Gastrocnemius medialis (tissue), 4 donors: ENCODE data around the gene LPO. TPM values are rescaled to one million over a fixed set of nuclear protein-coding genes. Genes with fewer than 3 reads are reported as not detected.

Experiments used
- ATAC-seq, 2 donors: fragments of 150-250 bp; one replicate each; pipeline ENCODE4 v1.9.1; 2016
- DNase-seq, 2 donors: peaks; one replicate each; pipeline ENCODE4 v3.0.0-alpha.2; 2019
- H3K27ac ChIP-seq, 4 donors: fragments of 200-600 bp; sonication (generic); 1 replicate in 1 of 4; 2 replicates in 3 of 4; pipeline ENCODE4 v1.5.1; 2016 to 2018; ENCODE audit warnings: mild to moderate bottlenecking in 2 of 4, moderate library complexity in 1 of 4
- H3K27me3 ChIP-seq, 3 donors: fragments of 200-600 bp; sonication (generic) in 2 of 3; 1 replicate in 1 of 3; 2 replicates in 2 of 3; pipeline versions ENCODE4 v1.5.1 to v1.6.0; 2016 to 2019; ENCODE audit warnings: mild to moderate bottlenecking in 1 of 3, moderate library complexity in 1 of 3
- H3K36me3 ChIP-seq, 2 donors: fragments of 200-600 bp; sonication (generic) in 1 of 2; one replicate each; pipeline ENCODE4 v1.5.1; 2017 to 2018
- H3K4me1 ChIP-seq, 2 donors: fragments of 200-600 bp; sonication (generic) in 1 of 2; one replicate each; pipeline ENCODE4 v1.5.1; 2016 to 2017; ENCODE audit warnings: mild to moderate bottlenecking in 2 of 2
- H3K4me3 ChIP-seq, 4 donors: fragments of 200-600 bp; sonication (generic) in 3 of 4; 1 replicate in 1 of 4; 2 replicates in 3 of 4; pipeline ENCODE4 v1.5.1; 2016 to 2019; ENCODE audit warnings: mild to moderate bottlenecking in 2 of 4
- H3K9me3 ChIP-seq, 3 donors: fragments of 200-600 bp; sonication (generic) in 2 of 3; 1 replicate in 1 of 3; 2 replicates in 2 of 3; pipeline ENCODE4 v1.5.1; 2016 to 2019
- POLR2A ChIP-seq, 2 donors: fragments of 450-650 bp; IDR thresholded peaks; one replicate each; pipeline ENCODE4 v1.6.1; 2017; ENCODE audit warnings: antibody characterized with exemption in 2 of 2, mild to moderate bottlenecking in 2 of 2, moderate library complexity in 2 of 2
- in situ Hi-C, 4 donors: fragments of 200-750 bp; cut with MboI; loops; one replicate each; pipeline versions ENCODE4 v1.15.0 to v1.8.0; 2017; ENCODE audit warnings: low sequenced_read_pairs in 4 of 4
- intact Hi-C: fragments of 100-400 bp; cut with DNase I; formaldehyde crosslinking; loops from one replicate; pipeline ENCODE4 v1.15.1; 2023; ENCODE audit warnings: low total_unique reads
- total RNA-seq, 4 donors: library from RNA; depleted of rRNA; stranded (reverse); fragments of >200 nt; gene quantifications; one replicate each; pipeline versions ENCODE4 v1.1.0 to v1.2.3, GENCODE V29; 2016
- TF ChIP-seq, protein P1 (sequence below), 5 experiments: fragments of 450-650 bp in 3 of 5; fragments of 200-600 bp in 2 of 5; sonication (generic) in 2 of 5; IDR thresholded peaks in 4 of 5; conservative IDR thresholded peaks in 1 of 5; 1 replicate in 4 of 5; 2 replicates in 1 of 5; pipeline ENCODE4 v1.5.1; 2016 to 2019; ENCODE audit warnings: antibody characterized with exemption in 5 of 5, mild to moderate bottlenecking in 3 of 5, moderate library complexity in 3 of 5

Gene LPO
- total RNA-seq, 4 donors from 2014 or later = not detected

DNA sequence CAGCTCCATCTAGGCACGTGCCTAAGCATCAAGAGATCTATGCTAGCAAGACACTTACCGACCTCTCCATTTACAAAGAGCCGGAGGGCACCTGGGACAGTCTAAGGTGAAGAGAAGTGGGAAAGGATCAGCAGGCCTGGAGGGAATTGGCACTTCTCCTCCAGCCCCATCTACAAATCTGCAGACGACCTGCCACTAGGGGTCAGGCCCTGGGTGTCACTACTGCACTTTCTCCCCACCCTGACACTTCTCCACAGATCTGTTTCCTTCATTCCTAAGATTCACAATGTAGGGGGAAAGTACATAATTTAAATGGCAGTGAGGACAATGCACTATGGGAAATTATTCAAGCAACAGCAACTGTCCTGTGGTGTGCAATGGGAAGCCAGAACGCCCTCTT lies 27.5 kb upstream of the LPO start:
- TF ChIP-seq POLR2A (IDR thresholded peaks at IDR 0.05) = no peak
- TF ChIP-seq, protein P1, sequence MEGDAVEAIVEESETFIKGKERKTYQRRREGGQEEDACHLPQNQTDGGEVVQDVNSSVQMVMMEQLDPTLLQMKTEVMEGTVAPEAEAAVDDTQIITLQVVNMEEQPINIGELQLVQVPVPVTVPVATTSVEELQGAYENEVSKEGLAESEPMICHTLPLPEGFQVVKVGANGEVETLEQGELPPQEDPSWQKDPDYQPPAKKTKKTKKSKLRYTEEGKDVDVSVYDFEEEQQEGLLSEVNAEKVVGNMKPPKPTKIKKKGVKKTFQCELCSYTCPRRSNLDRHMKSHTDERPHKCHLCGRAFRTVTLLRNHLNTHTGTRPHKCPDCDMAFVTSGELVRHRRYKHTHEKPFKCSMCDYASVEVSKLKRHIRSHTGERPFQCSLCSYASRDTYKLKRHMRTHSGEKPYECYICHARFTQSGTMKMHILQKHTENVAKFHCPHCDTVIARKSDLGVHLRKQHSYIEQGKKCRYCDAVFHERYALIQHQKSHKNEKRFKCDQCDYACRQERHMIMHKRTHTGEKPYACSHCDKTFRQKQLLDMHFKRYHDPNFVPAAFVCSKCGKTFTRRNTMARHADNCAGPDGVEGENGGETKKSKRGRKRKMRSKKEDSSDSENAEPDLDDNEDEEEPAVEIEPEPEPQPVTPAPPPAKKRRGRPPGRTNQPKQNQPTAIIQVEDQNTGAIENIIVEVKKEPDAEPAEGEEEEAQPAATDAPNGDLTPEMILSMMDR (IDR thresholded peaks at IDR 0.05 in 4 of 5, conservative IDR thresholded peaks at IDR 0.05 in 1 of 5) = no peak
- Histone ChIP-seq H3K36me3 (peaks cover 0 to 92% of the 10 kb centered on the region in 2 donors), H3K27ac (no peak overlapping the region), H3K4me1 (no peaks in the 10 kb centered on the region), H3K9me3 (no peaks in the 10 kb centered on the region), H3K4me3 (no peak overlapping the region), H3K27me3 (no peaks in the 10 kb centered on the region)
- no peak for ATAC-seq
- in situ Hi-C loops = no loop called here
- intact Hi-C loops = no loop called here
- no peak for DNase-seq

DNA sequence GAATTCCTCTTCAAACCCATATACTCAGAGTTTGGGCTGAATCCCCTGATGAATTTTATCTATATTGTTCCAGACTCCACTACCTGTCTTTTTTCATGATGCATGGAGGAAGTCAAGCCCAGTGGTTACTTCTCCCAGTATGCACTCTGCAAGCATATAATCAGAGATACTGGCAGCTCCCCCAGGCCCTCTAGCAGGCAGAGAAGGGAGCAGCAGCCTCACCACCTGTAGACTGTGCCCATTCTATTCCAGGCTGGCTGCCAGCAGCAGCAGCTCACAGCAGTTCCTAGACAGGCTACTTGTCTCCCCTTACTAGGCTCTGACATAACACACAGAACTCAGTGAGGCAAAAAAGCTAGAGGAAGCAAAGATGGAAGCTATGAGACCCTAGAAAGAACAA lies 22.7 kb upstream of the LPO start:
- in situ Hi-C loops (no loop called here), intact Hi-C loops (loop anchor here (5.0 kb wide), 1 partner anchor 137 kb away; the partner anchor contains the start of gene SUPT4H1)
- Histone ChIP-seq H3K27ac (no peak overlapping the region), H3K9me3 (no peaks in the 10 kb centered on the region), H3K4me3 (no peak overlapping the region), H3K27me3 (no peaks in the 10 kb centered on the region), H3K4me1 (peaks cover 7 to 9% of the 10 kb centered on the region in 2 donors), H3K36me3 (peaks cover 0 to 54% of the 10 kb centered on the region in 2 donors)
- DNase-seq (no peak), ATAC-seq (no peak)
- TF ChIP-seq, protein P1 (IDR thresholded peaks at IDR 0.05 in 4 of 5, conservative IDR thresholded peaks at IDR 0.05 in 1 of 5) = no peak
- TF ChIP-seq POLR2A (IDR thresholded peaks at IDR 0.05) = no peak

DNA sequence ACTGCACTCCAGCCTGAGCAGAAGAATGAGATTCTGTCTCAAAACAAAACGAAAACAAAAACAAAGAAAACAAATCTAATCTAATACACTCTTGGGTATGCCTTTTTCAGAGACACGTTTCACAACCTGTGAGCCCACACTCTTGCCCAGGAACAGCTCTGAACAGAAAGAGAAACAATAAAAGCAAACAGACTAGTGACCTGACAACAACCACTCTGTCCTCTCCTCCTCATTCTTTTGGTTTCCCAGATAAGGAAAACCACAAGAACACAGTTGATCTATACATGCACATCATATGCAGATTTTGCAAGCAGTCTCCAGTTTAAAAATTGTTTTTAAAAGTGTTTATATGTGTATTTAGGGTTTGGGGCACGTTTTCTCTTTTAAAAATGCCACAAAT lies 20.6 kb upstream of the LPO start:
- ATAC-seq (no peak), DNase-seq (no peak)
- Histone ChIP-seq H3K9me3 (no peaks in the 10 kb centered on the region), H3K27me3 (no peaks in the 10 kb centered on the region), H3K4me1 (peaks cover 7 to 9% of the 10 kb centered on the region in 2 donors), H3K4me3 (no peak overlapping the region), H3K36me3 (peaks cover 0 to 34% of the 10 kb centered on the region in 2 donors), H3K27ac (no peak overlapping the region)
- no peak for TF ChIP-seq POLR2A (IDR thresholded peaks at IDR 0.05)
- TF ChIP-seq, protein P1 (IDR thresholded peaks at IDR 0.05 in 4 of 5, conservative IDR thresholded peaks at IDR 0.05 in 1 of 5) = no peak
- in situ Hi-C loops (no loop called here), intact Hi-C loops (loop anchor here (2.0 to 5.0 kb wide), 2 partner anchors 135 kb away; partner anchors contain the start of genes DYNLL2 and SUPT4H1)

DNA sequence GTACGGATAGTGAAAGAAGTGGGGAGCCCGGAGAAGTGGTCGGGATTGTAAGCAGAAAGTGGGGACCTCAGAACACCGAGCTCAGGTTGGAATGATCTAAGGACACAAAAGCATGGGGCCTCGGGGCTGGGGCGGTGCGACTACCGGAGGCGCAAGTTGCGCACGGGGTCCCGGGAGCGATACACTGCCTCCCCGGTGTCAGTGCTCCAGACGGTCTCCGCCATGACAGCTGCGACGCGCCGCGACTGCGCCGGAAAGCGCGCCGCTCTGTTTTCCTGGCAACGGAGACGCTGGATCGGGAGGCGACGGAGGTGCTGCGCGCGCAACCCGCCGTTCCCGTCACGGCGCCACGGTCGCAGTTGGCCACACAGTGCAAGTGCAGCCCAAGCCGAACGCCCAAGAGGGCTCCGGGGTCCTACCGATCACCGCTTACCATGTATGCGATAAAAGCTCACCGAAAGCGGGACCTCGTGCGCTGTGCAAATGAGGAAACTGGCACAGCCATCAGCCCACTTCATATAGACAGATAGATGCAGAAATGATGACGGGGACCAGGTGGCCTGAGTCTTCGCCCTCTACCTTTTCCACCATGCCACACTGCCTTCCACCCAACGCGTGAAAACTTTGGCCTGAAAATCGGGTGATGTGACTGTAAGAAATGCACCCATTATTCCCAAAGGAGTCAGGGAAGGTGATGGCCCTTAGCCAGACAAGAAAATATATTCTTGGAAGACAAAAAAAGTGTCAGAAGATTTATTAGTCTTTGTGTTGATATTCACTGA lies 19.2 kb upstream of the LPO start, which contains the start of gene MKS1:
Gene MKS1 (minus strand): TSS at position 249 of the 782 bp plus-strand sequence. CDS start 25 bp downstream, at position 224.
- Histone ChIP-seq H3K27ac (peak within 1 kb of the TSS; percentile 75 to 86 (median 79)), H3K27me3 (no peaks in the 10 kb centered on the region), H3K36me3 (peaks cover 0 to 19% of the 10 kb centered on the region in 2 donors), H3K4me3 (peak within 1 kb of the TSS; percentile 62 to 88 (median 78)), H3K9me3 (no peaks in the 10 kb centered on the region), H3K4me1 (peaks cover 7 to 9% of the 10 kb centered on the region in 2 donors)
- DNase-seq (peak; percentile 85 to 92), ATAC-seq (peak; percentile 95 to 98)
- intact Hi-C loops (loop anchor here (2.0 to 5.0 kb wide), 2 partner anchors 133 to 136 kb away; partner anchors contain the start of genes DYNLL2 and SUPT4H1), in situ Hi-C loops (no loop called here)
- TF ChIP-seq POLR2A (IDR thresholded peaks at IDR 0.05) = peak in 1 of 2 donors; percentile 20
- TF ChIP-seq, protein P1 (IDR thresholded peaks at IDR 0.05 in 4 of 5, conservative IDR thresholded peaks at IDR 0.05 in 1 of 5) = peak; percentile 59 to 83 (median 66)
